Measurements from ENCODE around the gene MPP2. TPM values are rescaled to one million over a fixed set of nuclear protein-coding genes. Genes with fewer than 3 reads are reported as not detected.
A peak's percentile ranks its signal among the peaks of the same experiment; 100 is the strongest.
"Not testable (repeated sequence)": the region's sequence is repeated elsewhere in the genome, so short reads cannot be mapped to it uniquely, and the experiment has no call there.

MPP2 gene
- total and polyA plus RNA-seq, 8 donors = 0.43 to 6.4 (median 1.8) TPM

- Histone ChIP-seq H3K9me3 (no peaks in the 10 kb centered on the region), H3K27me3 (peaks cover 4 to 64% (median 20%) of the 10 kb centered on the region in 3 donors), H3K36me3 (no peaks in the 10 kb centered on the region), H3K4me1 (peaks cover 5 to 12% (median 9%) of the 10 kb centered on the region in 4 donors), H3K4me3 (no peak overlapping the region), H3K27ac (no peak overlapping the region)
- intact Hi-C loops (cut with DNase I; ENCODE audit: low total_unique reads) = no loop called here
- DNase-seq = peak in 1 of 2 donors; percentile 58
- TF ChIP-seq POLR2A (IDR thresholded peaks at IDR 0.05) (no peak), EP300 (IDR thresholded peaks at IDR 0.05) (no peak), CTCF (IDR thresholded peaks at IDR 0.05) (no peak), POLR2AphosphoS5 (IDR thresholded peaks at IDR 0.05) (no peak)
- WGBS, 5 donors = 26 to 66% (median 33%) methylated on average over 4 to 5 of the region's 5 CpGs
These were observed 23.8 kb upstream of the MPP2 start for GRCh38 chr17:43931062-43931571.

GRCh38 chr17:43928609-43929008 lies 21.3 kb upstream of the MPP2 start:
- peaks cover 4 to 70% (median 18%) of the 10 kb centered on the region in 3 donors for H3K27me3 ChIP-seq
- no peaks in the 10 kb centered on the region for H3K36me3 ChIP-seq
- no peaks in the 10 kb centered on the region for H3K9me3 ChIP-seq
- no peak for DNase-seq
- peaks cover 5 to 12% (median 9%) of the 10 kb centered on the region in 4 donors for H3K4me1 ChIP-seq
- TF ChIP-seq POLR2A (IDR thresholded peaks at IDR 0.05) = no peak
- TF ChIP-seq CTCF (IDR thresholded peaks at IDR 0.05) = no peak
- no peak for TF ChIP-seq POLR2AphosphoS5 (IDR thresholded peaks at IDR 0.05)
- TF ChIP-seq EP300 (IDR thresholded peaks at IDR 0.05) = no peak
- 63 to 83% (median 80%) methylated on average over 1 of the region's 1 CpG for WGBS, 5 donors
- H3K4me3 ChIP-seq = no peak overlapping the region
- intact Hi-C loops (cut with DNase I; ENCODE audit: low total_unique reads) = no loop called here
- no peak overlapping the region for H3K27ac ChIP-seq

- Histone ChIP-seq H3K4me1 (peaks cover 5 to 12% (median 9%) of the 10 kb centered on the region in 4 donors), H3K4me3 (peak overlapping the region in 2 of 4 donors; percentile 21 to 37)
- intact Hi-C loops (cut with DNase I; ENCODE audit: low total_unique reads) = not testable (repeated sequence)
These were observed 20.6 kb upstream of the MPP2 start for GRCh38 chr17:43927929-43928328.

GRCh38 chr17:43927060-43927864 lies 19.9 kb upstream of the MPP2 start:
- Histone ChIP-seq H3K4me3 (peak overlapping the region; percentile 21 to 37 (median 29)), H3K36me3 (no peaks in the 10 kb centered on the region), H3K9me3 (no peaks in the 10 kb centered on the region), H3K4me1 (peaks cover 5 to 12% (median 9%) of the 10 kb centered on the region in 4 donors), H3K27me3 (peaks cover 4 to 71% (median 18%) of the 10 kb centered on the region in 3 donors), H3K27ac (no peak overlapping the region)
- DNase-seq = peak; percentile 27 to 61
- TF ChIP-seq CTCF (IDR thresholded peaks at IDR 0.05) (no peak), POLR2AphosphoS5 (IDR thresholded peaks at IDR 0.05) (no peak), EP300 (IDR thresholded peaks at IDR 0.05) (no peak), POLR2A (IDR thresholded peaks at IDR 0.05) (no peak)
- intact Hi-C loops (cut with DNase I; ENCODE audit: low total_unique reads) = no loop called here
- 3 to 12% (median 5%) methylated on average over 23 to 42 of the region's 42 CpGs for WGBS, 5 donors

More at GRCh38 chr17:43927929-43928328, 20.6 kb upstream of the MPP2 start:
- not testable (repeated sequence) for H3K9me3 ChIP-seq, H3K36me3 ChIP-seq, H3K27ac ChIP-seq, DNase-seq
- 41 to 61% (median 59%) methylated on average over 5 of the region's 5 CpGs for WGBS, 5 donors
- peaks cover 4 to 71% (median 18%) of the 10 kb centered on the region in 3 donors for H3K27me3 ChIP-seq

Measured in stomach (tissue), 9 donors.